ENCODE data around the gene SPATA31E1.

DNA sequence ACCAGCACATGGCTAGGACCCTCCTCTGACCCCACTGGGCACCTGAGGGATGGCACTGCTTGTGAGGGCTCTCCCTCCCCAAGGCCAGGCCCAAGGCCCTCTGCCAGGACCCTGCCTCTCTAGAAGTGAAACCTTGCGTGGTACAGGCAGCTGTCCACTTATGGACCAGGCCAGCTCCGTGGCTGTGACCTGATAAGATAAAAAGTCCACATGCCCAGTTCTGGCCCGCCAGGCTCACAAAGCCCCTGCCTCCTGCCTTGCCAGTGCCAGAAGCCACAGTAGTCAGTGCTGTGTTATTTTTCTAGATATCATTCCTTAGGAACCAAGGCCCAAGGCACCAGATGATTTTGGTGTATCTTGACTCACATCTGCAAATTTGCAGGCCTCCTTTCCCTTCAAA is 14.0 kb upstream of the SPATA31E1 start:
- TF ChIP-seq TAF1 (IDR thresholded peaks at IDR 0.05; ENCODE audit: borderline replicate concordance, low read depth, low read length) = no peak
- no peak for TF ChIP-seq POLR2A (IDR thresholded peaks at IDR 0.05; ENCODE audit: low read depth, low read length)

All from GM12892 (cell line).